CD8-positive, alpha-beta memory T cell (primary cell): ENCODE measurements around the gene ACYP2. TPM values are rescaled to one million over a fixed set of nuclear protein-coding genes. Genes with fewer than 3 reads are reported as not detected.

ENCODE experiments used
- CTCF ChIA-PET: fragments of 350-600 bp; sonication (Branson Sonifier 250); formaldehyde crosslinking; loops from one replicate; lab custom pipeline; 2021; ENCODE audit warnings: antibody characterized with exemption; lab: Charles Lee
- POLR2A ChIA-PET: fragments of 350-600 bp; sonication (Branson Sonifier 250); formaldehyde crosslinking; loops from one replicate; lab custom pipeline; 2021; ENCODE audit warnings: antibody characterized with exemption; lab: Charles Lee
- DNase-seq, 5 donors: peaks; one replicate each; pipeline versions ENCODE4 v3.0.0 to v3.0.0-alpha.2; 2020 to 2022; ENCODE audit warnings: mixed read lengths in 1 of 5
- H3K27ac ChIP-seq: one replicate; pipeline ENCODE4 v1.7.0; 2013; ENCODE audit warnings: low read depth, mild to moderate bottlenecking, low read length, moderate library complexity
- H3K27me3 ChIP-seq: 2 replicates; pipeline ENCODE4 v1.7.0; 2013; ENCODE audit warnings: low read length, mild to moderate bottlenecking; ENCODE audit not compliant: insufficient read depth, poor library complexity, severe bottlenecking
- H3K36me3 ChIP-seq: 2 replicates; pipeline ENCODE4 v1.7.0; 2013; ENCODE audit warnings: mild to moderate bottlenecking, low read length, moderate library complexity; ENCODE audit not compliant: insufficient read depth
- H3K4me1 ChIP-seq: 2 replicates; pipeline ENCODE4 v1.7.0; 2013; ENCODE audit warnings: mild to moderate bottlenecking, low read length, moderate library complexity; ENCODE audit not compliant: insufficient read depth
- H3K4me3 ChIP-seq: 2 replicates; pipeline ENCODE4 v1.7.0; 2013; ENCODE audit warnings: mild to moderate bottlenecking, low read length
- H3K9me3 ChIP-seq: 2 replicates; pipeline ENCODE4 v1.7.0; 2013; ENCODE audit warnings: mild to moderate bottlenecking, low read length
- H3K27ac Mint-ChIP-seq, 8 donors: one replicate each; pipeline ENCODE4 v1.8.0; 2020 to 2021; ENCODE audit warnings: mixed read lengths in 8 of 8, mild to moderate bottlenecking in 6 of 8, inconsistent platforms in 3 of 8, moderate library complexity in 3 of 8
- H3K27me3 Mint-ChIP-seq, 2 donors: one replicate each; pipeline ENCODE4 v1.8.0; 2020 to 2021; ENCODE audit warnings: mixed read lengths in 2 of 2, mild to moderate bottlenecking in 1 of 2, moderate library complexity in 1 of 2
- H3K36me3 Mint-ChIP-seq, 3 donors: one replicate each; pipeline ENCODE4 v1.8.0; 2020 to 2021; ENCODE audit warnings: mixed read lengths in 3 of 3, inconsistent platforms in 1 of 3, mild to moderate bottlenecking in 1 of 3
- H3K4me1 Mint-ChIP-seq, 3 donors: one replicate each; pipeline ENCODE4 v1.8.0; 2020 to 2021; ENCODE audit warnings: mixed read lengths in 3 of 3, inconsistent platforms in 1 of 3, mild to moderate bottlenecking in 1 of 3
- H3K4me3 Mint-ChIP-seq, 7 donors: one replicate each; pipeline ENCODE4 v1.8.0; 2020 to 2021; ENCODE audit warnings: mixed read lengths in 7 of 7, mild to moderate bottlenecking in 6 of 7, moderate library complexity in 4 of 7, inconsistent platforms in 2 of 7
- H3K9me3 Mint-ChIP-seq, 5 donors: one replicate each; pipeline ENCODE4 v1.8.0; 2020 to 2022; ENCODE audit warnings: mixed read lengths in 5 of 5, mild to moderate bottlenecking in 3 of 5, moderate library complexity in 2 of 5, inconsistent platforms in 1 of 5
- polyA plus RNA-seq: library from polyadenylated mRNA; unstranded; fragments of 300-500 nt; fragmentation: Illumina TruSeq; gene quantifications from one replicate; pipeline ENCODE4 v1.2.3, GENCODE V29; 2021
- total RNA-seq, 2 experiments: library from RNA; stranded (reverse); gene quantifications; one replicate each; pipeline ENCODE4 v1.2.3, GENCODE V29; 2021

Gene ACYP2
- total and polyA plus RNA-seq, 3 experiments from 2014 or later: 8.8 to 12.6 (median 10.3) TPM

DNA sequence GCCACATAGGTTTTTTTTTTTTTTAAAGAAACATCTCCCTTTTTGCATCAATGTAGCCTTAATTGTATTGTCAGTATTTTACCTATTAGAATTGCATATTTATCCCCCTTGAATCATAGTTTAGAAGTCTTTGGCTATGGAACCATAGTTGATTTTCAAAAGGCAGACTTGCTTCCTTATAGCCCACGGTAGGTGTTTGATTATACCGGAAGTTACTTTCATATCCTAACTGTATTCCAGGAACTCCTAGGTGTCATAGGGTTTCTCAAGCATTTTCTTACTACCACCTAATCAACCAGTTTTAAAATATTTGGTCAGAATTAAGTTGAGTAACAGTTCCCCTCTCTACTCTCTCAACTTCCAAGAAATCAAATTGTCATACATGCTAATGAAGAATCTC lies 227.2 kb downstream of the ACYP2 start:
- H3K27me3 ChIP-seq: no peaks in the 10 kb centered on the region
- H3K4me3 ChIP-seq: no peak overlapping the region
- peaks cover 7 to 37% of the 10 kb centered on the region in 2 donors for H3K27me3 Mint-ChIP-seq
- no peaks in the 10 kb centered on the region for H3K4me1 Mint-ChIP-seq
- H3K9me3 Mint-ChIP-seq: no peaks in the 10 kb centered on the region
- ChIA-PET CTCF (no interaction called here), POLR2A (no interaction called here)
- no peak overlapping the region for H3K27ac Mint-ChIP-seq
- H3K9me3 ChIP-seq: no peaks in the 10 kb centered on the region
- no peaks in the 10 kb centered on the region for H3K36me3 Mint-ChIP-seq
- no peak overlapping the region for H3K27ac ChIP-seq
- no peak overlapping the region for H3K4me3 Mint-ChIP-seq
- no peaks in the 10 kb centered on the region for H3K4me1 ChIP-seq
- DNase-seq: no peak
- H3K36me3 ChIP-seq: no peaks in the 10 kb centered on the region

DNA sequence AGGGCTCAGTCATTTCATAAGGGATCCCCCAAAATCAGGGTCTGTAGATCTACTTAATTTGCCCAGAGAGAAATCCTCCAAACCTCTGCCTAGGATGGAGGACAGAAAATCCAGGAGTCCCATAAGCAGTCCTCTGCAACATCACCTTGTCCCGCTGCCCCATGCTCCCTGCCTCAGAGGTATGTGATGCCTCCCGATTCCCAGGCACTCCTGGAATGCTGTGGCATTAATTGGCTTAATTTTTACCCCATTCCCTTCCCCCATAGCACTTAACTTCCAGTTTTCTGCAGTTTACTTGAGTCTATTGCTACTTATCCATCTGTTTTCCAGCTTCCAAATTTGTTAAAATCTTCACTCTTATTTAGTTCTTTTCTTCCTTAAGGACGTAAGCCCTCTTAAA lies 232.2 kb downstream of the ACYP2 start:
- peaks cover 0 to 2% (median 0%) of the 10 kb centered on the region in 5 donors for H3K9me3 Mint-ChIP-seq
- Histone ChIP-seq H3K4me1 (no peaks in the 10 kb centered on the region), H3K9me3 (no peaks in the 10 kb centered on the region), H3K27me3 (no peaks in the 10 kb centered on the region), H3K36me3 (no peaks in the 10 kb centered on the region), H3K4me3 (no peak overlapping the region), H3K27ac (no peak overlapping the region)
- DNase-seq: no peak
- ChIA-PET POLR2A (no interaction called here), CTCF (no interaction called here)
- no peaks in the 10 kb centered on the region for H3K4me1 Mint-ChIP-seq
- no peaks in the 10 kb centered on the region for H3K36me3 Mint-ChIP-seq
- no peak overlapping the region for H3K4me3 Mint-ChIP-seq
- peaks cover 6 to 31% of the 10 kb centered on the region in 2 donors for H3K27me3 Mint-ChIP-seq
- no peak overlapping the region for H3K27ac Mint-ChIP-seq

- no peak overlapping the region for H3K27ac Mint-ChIP-seq
- CTCF ChIA-PET: no interaction called here
- Histone ChIP-seq H3K4me3 (no peak overlapping the region), H3K4me1 (no peaks in the 10 kb centered on the region), H3K36me3 (no peaks in the 10 kb centered on the region), H3K9me3 (no peaks in the 10 kb centered on the region), H3K27me3 (no peaks in the 10 kb centered on the region), H3K27ac (no peak overlapping the region)
- POLR2A ChIA-PET: no interaction called here
- no peak overlapping the region for H3K4me3 Mint-ChIP-seq
- no peaks in the 10 kb centered on the region for H3K4me1 Mint-ChIP-seq
- peaks cover 0 to 2% (median 0%) of the 10 kb centered on the region in 5 donors for H3K9me3 Mint-ChIP-seq
- H3K36me3 Mint-ChIP-seq: no peaks in the 10 kb centered on the region
- no peak for DNase-seq
- peaks cover 6 to 39% of the 10 kb centered on the region in 2 donors for H3K27me3 Mint-ChIP-seq
These were observed 233.2 kb downstream of the ACYP2 start for GRCh38 chr2:54348646-54349045.

DNA sequence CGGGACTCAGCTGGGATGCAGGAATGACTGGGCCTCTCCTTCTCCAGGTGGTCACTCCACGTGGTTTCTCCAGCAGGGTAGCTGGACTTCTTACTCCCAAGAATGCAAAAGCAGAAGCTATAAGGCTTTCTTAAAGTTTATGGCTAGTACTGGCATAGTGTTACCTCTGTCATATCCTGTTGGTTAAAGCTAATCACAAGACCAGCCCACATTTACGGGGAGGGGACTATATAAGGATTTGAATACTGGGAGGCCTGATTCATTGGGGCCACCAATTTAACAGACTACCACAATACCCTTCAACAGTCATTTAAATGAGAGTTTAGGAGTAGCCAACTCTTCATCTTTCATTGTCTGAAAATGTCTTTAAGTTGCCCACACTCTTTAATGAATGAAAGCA lies 235.0 kb downstream of the ACYP2 start:
- ChIA-PET POLR2A (no interaction called here), CTCF (no interaction called here)
- H3K4me3 Mint-ChIP-seq: no peak overlapping the region
- peaks cover 0 to 4% (median 0%) of the 10 kb centered on the region in 5 donors for H3K9me3 Mint-ChIP-seq
- no peaks in the 10 kb centered on the region for H3K36me3 Mint-ChIP-seq
- no peaks in the 10 kb centered on the region for H3K27me3 ChIP-seq
- no peaks in the 10 kb centered on the region for H3K4me1 Mint-ChIP-seq
- H3K4me1 ChIP-seq: no peaks in the 10 kb centered on the region
- no peaks in the 10 kb centered on the region for H3K9me3 ChIP-seq
- no peak overlapping the region for H3K4me3 ChIP-seq
- H3K27ac Mint-ChIP-seq: no peak overlapping the region
- peaks cover 5 to 29% of the 10 kb centered on the region in 2 donors for H3K27me3 Mint-ChIP-seq
- H3K36me3 ChIP-seq: no peaks in the 10 kb centered on the region
- DNase-seq: no peak
- H3K27ac ChIP-seq: no peak overlapping the region

- no peaks in the 10 kb centered on the region for H3K9me3 ChIP-seq
- Mint-ChIP-seq H3K4me1 (no peaks in the 10 kb centered on the region), H3K27me3 (peaks cover 15 to 31% of the 10 kb centered on the region in 2 donors), H3K4me3 (no peak overlapping the region), H3K36me3 (no peaks in the 10 kb centered on the region), H3K9me3 (peaks cover 0 to 5% (median 0%) of the 10 kb centered on the region in 5 donors), H3K27ac (no peak overlapping the region)
- no peaks in the 10 kb centered on the region for H3K36me3 ChIP-seq
- CTCF ChIA-PET: no interaction called here
- no peak overlapping the region for H3K4me3 ChIP-seq
- POLR2A ChIA-PET: no interaction called here
- no peak overlapping the region for H3K27ac ChIP-seq
- H3K4me1 ChIP-seq: no peaks in the 10 kb centered on the region
- no peaks in the 10 kb centered on the region for H3K27me3 ChIP-seq
- no peak for DNase-seq
These were observed 237.8 kb downstream of the ACYP2 start for GRCh38 chr2:54353216-54353615.

Other genes starting within 250 kb of the ACYP2 start
- 10 to 100 TPM; 48.0 to 49.9 TPM for gene PSME4, start 144.6 kb upstream of the ACYP2 start, total RNA-seq
- gene PSME4, start 144.6 kb upstream of the ACYP2 start, polyA plus RNA-seq: 6.2 TPM
- not detected for gene TSPYL6, start 140.6 kb downstream of the ACYP2 start, total RNA-seq
- gene TSPYL6, start 140.6 kb downstream of the ACYP2 start, polyA plus RNA-seq: not detected